Liver (tissue), 9 donors: ENCODE results near the gene DAB1. TPM values are rescaled to one million over a fixed set of nuclear protein-coding genes. Genes with fewer than 3 reads are reported as not detected.

Source experiments
- DNase-seq: peaks from one replicate; pipeline ENCODE4 v3.0.0-alpha.2; 2017; ENCODE audit warnings: low spot score
- H3K27ac ChIP-seq, 2 donors: one replicate each; pipeline ENCODE4 v1.7.0; 2013; ENCODE audit warnings: inconsistent platforms in 2 of 2, low read length in 2 of 2, control low read depth in 1 of 2, low read depth in 1 of 2, mild to moderate bottlenecking in 1 of 2
- H3K27me3 ChIP-seq, 4 donors: one replicate each; pipeline versions ENCODE4 v1.6.1 to v1.7.0; 2013; ENCODE audit warnings: low read length in 3 of 4, inconsistent platforms in 1 of 4, mild to moderate bottlenecking in 1 of 4, moderate library complexity in 1 of 4; ENCODE audit not compliant: control insufficient read depth in 4 of 4, insufficient read depth in 4 of 4
- H3K36me3 ChIP-seq, 4 donors: one replicate each; pipeline versions ENCODE4 v1.6.1 to v1.7.0; 2013; ENCODE audit warnings: low read length in 3 of 4, mild to moderate bottlenecking in 3 of 4, low read depth in 1 of 4, moderate library complexity in 1 of 4; ENCODE audit not compliant: control insufficient read depth in 4 of 4, insufficient read depth in 3 of 4
- H3K4me1 ChIP-seq, 4 donors: one replicate each; pipeline versions ENCODE4 v1.6.1 to v1.7.0; 2013; ENCODE audit warnings: low read length in 3 of 4, mild to moderate bottlenecking in 3 of 4, moderate library complexity in 1 of 4; ENCODE audit not compliant: control insufficient read depth in 4 of 4, insufficient read depth in 4 of 4
- H3K4me3 ChIP-seq, 3 donors: one replicate each; pipeline versions ENCODE4 v1.6.1 to v1.7.0; 2013; ENCODE audit warnings: low read length in 3 of 3, control low read depth in 1 of 3, low read depth in 1 of 3, mild to moderate bottlenecking in 1 of 3
- H3K9ac ChIP-seq, 2 donors: one replicate each; pipeline ENCODE4 v1.7.0; 2013; ENCODE audit warnings: low read length in 2 of 2, mild to moderate bottlenecking in 2 of 2, moderate library complexity in 2 of 2, control low read depth in 1 of 2, low read depth in 1 of 2
- H3K9me3 ChIP-seq, 4 donors: one replicate each; pipeline versions ENCODE4 v1.6.1 to v1.7.0; 2013; ENCODE audit warnings: low read length in 3 of 4; ENCODE audit not compliant: control insufficient read depth in 4 of 4
- CTCF ChIP-seq: fragments of 150-350 bp; IDR thresholded peaks from 2 replicates; pipeline ENCODE4 v1.5.1; 2017; ENCODE audit warnings: improper control_type of control experiment, low read depth, low read length; ENCODE audit not compliant: missing input control
- EGR1 ChIP-seq, 2 donors: IDR thresholded peaks; 2 replicates each; pipeline ENCODE4 v1.6.1; 2016 to 2018; ENCODE audit warnings: antibody characterized with exemption in 2 of 2, low read depth in 2 of 2
- FOXA1 ChIP-seq: IDR thresholded peaks from 2 replicates; pipeline ENCODE4 v1.6.1; 2016; ENCODE audit warnings: antibody characterized with exemption
- FOXA2 ChIP-seq: IDR thresholded peaks from 2 replicates; pipeline ENCODE4 v1.6.1; 2016; ENCODE audit warnings: antibody characterized with exemption
- GABPA ChIP-seq, 2 donors: IDR thresholded peaks in 1 of 2; conservative IDR thresholded peaks in 1 of 2; 2 replicates each; pipeline ENCODE4 v1.6.1; 2016; ENCODE audit warnings: antibody characterized with exemption in 2 of 2, mild to moderate bottlenecking in 1 of 2, moderate library complexity in 1 of 2
- HNF4A ChIP-seq, 2 donors: conservative IDR thresholded peaks; 2 replicates each; pipeline ENCODE4 v1.6.1; 2016; ENCODE audit warnings: antibody characterized with exemption in 2 of 2, mild to moderate bottlenecking in 2 of 2
- HNF4G ChIP-seq: IDR thresholded peaks from 2 replicates; pipeline ENCODE4 v1.6.1; 2016; ENCODE audit warnings: antibody characterized with exemption
- JUND ChIP-seq, 2 donors: IDR thresholded peaks; 2 replicates each; pipeline ENCODE4 v1.6.1; 2016; ENCODE audit warnings: antibody characterized with exemption in 2 of 2
- MAX ChIP-seq: IDR thresholded peaks from 2 replicates; pipeline ENCODE4 v1.6.1; 2016; ENCODE audit warnings: antibody characterized with exemption
- NR2F2 ChIP-seq: IDR thresholded peaks from 2 replicates; pipeline ENCODE4 v1.6.1; 2016; ENCODE audit warnings: antibody characterized with exemption
- RAD21 ChIP-seq, 2 donors: IDR thresholded peaks; 2 replicates each; pipeline ENCODE4 v1.6.1; 2016; ENCODE audit warnings: antibody characterized with exemption in 2 of 2, mild to moderate bottlenecking in 2 of 2
- REST ChIP-seq: IDR thresholded peaks from 2 replicates; pipeline ENCODE4 v1.6.1; 2016; ENCODE audit warnings: antibody characterized with exemption, mild to moderate bottlenecking
- RXRA ChIP-seq, 2 donors: IDR thresholded peaks; 2 replicates each; pipeline ENCODE4 v1.6.1; 2017 to 2018; ENCODE audit warnings: antibody characterized with exemption in 2 of 2, mild to moderate bottlenecking in 1 of 2
- SP1 ChIP-seq: IDR thresholded peaks from 2 replicates; pipeline ENCODE4 v1.6.1; 2018; ENCODE audit warnings: antibody characterized with exemption, mild to moderate bottlenecking
- TAF1 ChIP-seq: conservative IDR thresholded peaks from 2 replicates; pipeline ENCODE4 v1.6.1; 2016; ENCODE audit warnings: antibody characterized with exemption, mild to moderate bottlenecking
- YY1 ChIP-seq: IDR thresholded peaks from 2 replicates; pipeline ENCODE4 v1.6.1; 2016; ENCODE audit warnings: antibody characterized with exemption, mild to moderate bottlenecking
- ZBTB33 ChIP-seq: IDR thresholded peaks from 2 replicates; pipeline ENCODE4 v1.6.1; 2016; ENCODE audit warnings: antibody characterized with exemption
- WGBS: extraction: QIAGEN DNeasy Blood & Tissue Kit; methylation state at CpG from one replicate; pipeline ENCODE4 v1.1.7; 2013; 5-methylcytosine and 5-hydroxymethylcytosine counted together
- polyA plus RNA-seq, 2 donors: library from polyadenylated mRNA; stranded (reverse) in 1 of 2; unstranded in 1 of 2; fragments of 200-250 nt in 1 of 2; fragments of >200 nt in 1 of 2; fragmentation: Nextera tagmentation in 1 of 2; extraction: Ambion mirVana in 1 of 2; gene quantifications; one replicate each; pipeline versions ENCODE4 v1.2.1 to v1.2.3, GENCODE V29; 2013 to 2015
- total RNA-seq, 2 donors: library from RNA; depleted of rRNA; stranded (reverse); fragments of >200 nt; gene quantifications; one replicate each; pipeline ENCODE4 v1.2.3, GENCODE V29; 2014
- donor health status: healthy.
- donor health status: healthy.
- donor health status: healthy.
- donor health status: healthy.
- donor health status: healthy.

DAB1 gene
- total and polyA plus RNA-seq, 4 donors = 0.54 to 1.7 (median 1.2) TPM

GRCh38 chr1:57234459-57234858 is 189.4 kb downstream of the DAB1 start:
- no peak overlapping the region for H3K4me3 ChIP-seq
- H3K27ac ChIP-seq = peak overlapping the region; percentile 54 to 66
- no peaks in the 10 kb centered on the region for H3K27me3 ChIP-seq
- DNase-seq = no peak
- no peak for TF ChIP-seq MAX
- TF ChIP-seq HNF4A (conservative IDR thresholded peaks at IDR 0.05) = peak; percentile 53 to 66
- TF ChIP-seq HNF4G = peak; percentile 21
- H3K36me3 ChIP-seq = no peaks in the 10 kb centered on the region
- H3K9me3 ChIP-seq = no peaks in the 10 kb centered on the region
- no peak overlapping the region for H3K9ac ChIP-seq
- peaks cover 11 to 39% (median 25%) of the 10 kb centered on the region in 4 donors for H3K4me1 ChIP-seq

GRCh38 chr1:57232500-57232899 is 191.4 kb downstream of the DAB1 start:
- DNase-seq = no peak
- peak overlapping the region; percentile 14 to 55 for H3K27ac ChIP-seq
- H3K36me3 ChIP-seq = no peaks in the 10 kb centered on the region
- H3K4me1 ChIP-seq = peaks cover 14 to 43% (median 27%) of the 10 kb centered on the region in 4 donors
- no peaks in the 10 kb centered on the region for H3K27me3 ChIP-seq
- 92% methylated on average over 3 of the region's 3 CpGs for WGBS
- H3K4me3 ChIP-seq = no peak overlapping the region
- no peak overlapping the region for H3K9ac ChIP-seq
- no peaks in the 10 kb centered on the region for H3K9me3 ChIP-seq
- no peak for TF ChIP-seq REST
- TF ChIP-seq YY1 = peak; percentile 16
- TF ChIP-seq RAD21 (IDR thresholded peaks at IDR 0.05) = peak; percentile 50 to 54

- WGBS = 33% methylated on average over 2 of the region's 2 CpGs
- Histone ChIP-seq H3K4me1 (peaks cover 9 to 25% (median 13%) of the 10 kb centered on the region in 4 donors), H3K9me3 (no peaks in the 10 kb centered on the region), H3K27ac (peak overlapping the region; percentile 47 to 63), H3K4me3 (peak overlapping the region in 1 of 3 donors; percentile 22), H3K9ac (peak overlapping the region in 1 of 2 donors; percentile 50), H3K27me3 (no peaks in the 10 kb centered on the region), H3K36me3 (no peaks in the 10 kb centered on the region)
- no peak for DNase-seq
- TF ChIP-seq YY1 (peak; percentile 65), EGR1 (IDR thresholded peaks at IDR 0.05; ENCODE audit: low read depth in 2 of 2) (no peak), TAF1 (no peak), HNF4A (conservative IDR thresholded peaks at IDR 0.05) (peak in 1 of 2 donors; percentile 28), RXRA (IDR thresholded peaks at IDR 0.05) (peak; percentile 12 to 18), MAX (no peak), GABPA (IDR thresholded peaks at IDR 0.05 in 1 of 2, conservative IDR thresholded peaks at IDR 0.05 in 1 of 2) (no peak), HNF4G (no peak), NR2F2 (no peak), FOXA2 (no peak), RAD21 (IDR thresholded peaks at IDR 0.05) (peak in 1 of 2 donors; percentile 46), CTCF (no peak), REST (no peak), FOXA1 (no peak), ZBTB33 (no peak), SP1 (no peak), JUND (IDR thresholded peaks at IDR 0.05) (no peak)
These were observed 193.9 kb downstream of the DAB1 start for GRCh38 chr1:57229998-57230397.
